NCI-H774 (cell line): ENCODE measurements around the gene KDM8.
"Not testable (repeated sequence)": the region's sequence is repeated elsewhere in the genome, so short reads cannot be mapped to it uniquely, and the experiment has no call there.

Experiments
- DNase-seq: peaks from one replicate; lab custom pipeline; 2025; lab: John Stamatoyannopoulos, UW

KDM8 gene

GRCh38 chr16:27191352-27191924 lies 11.9 kb upstream of the KDM8 start:
- no peak for DNase-seq

GRCh38 chr16:27193300-27193990 lies 9.9 kb upstream of the KDM8 start:
- no peak for DNase-seq

GRCh38 chr16:27195076-27195741 lies 8.1 kb upstream of the KDM8 start:
- DNase-seq: no peak

GRCh38 chr16:27195941-27196595 lies 7.3 kb upstream of the KDM8 start:
- no peak for DNase-seq

- no peak for DNase-seq
These were observed 6.3 kb upstream of the KDM8 start for GRCh38 chr16:27197004-27197403.

- DNase-seq: no peak
These were observed 4.7 kb upstream of the KDM8 start for GRCh38 chr16:27198451-27199234.

- no peak for DNase-seq
These were observed 4.1 kb upstream of the KDM8 start for GRCh38 chr16:27199235-27199586.

GRCh38 chr16:27199736-27200135 lies 3.6 kb upstream of the KDM8 start:
- DNase-seq: no peak

GRCh38 chr16:27200914-27201313 lies 2.4 kb upstream of the KDM8 start:
- DNase-seq: not testable (repeated sequence)

GRCh38 chr16:27202923-27203506 lies 311 bp upstream of the KDM8 start:
- peak; percentile 85 for DNase-seq

GRCh38 chr16:27204312-27204915 lies 1.1 kb downstream of the KDM8 start:
- DNase-seq: no peak

GRCh38 chr16:27205423-27206065 lies 2.2 kb downstream of the KDM8 start:
- DNase-seq: no peak

- not testable (repeated sequence) for DNase-seq
These were observed 3.8 kb downstream of the KDM8 start for GRCh38 chr16:27207121-27207520.

- DNase-seq: no peak
These were observed 4.9 kb downstream of the KDM8 start for GRCh38 chr16:27208081-27208680.

- no peak for DNase-seq
These were observed 5.5 kb downstream of the KDM8 start for GRCh38 chr16:27208796-27209195.

- DNase-seq: no peak
These were observed 6.3 kb downstream of the KDM8 start for GRCh38 chr16:27209591-27209990.

- DNase-seq: no peak
These were observed 6.8 kb downstream of the KDM8 start for GRCh38 chr16:27210174-27210573.

- DNase-seq: no peak
These were observed 7.7 kb downstream of the KDM8 start for GRCh38 chr16:27211026-27211425.

- DNase-seq: no peak
These were observed 11.0 kb downstream of the KDM8 start for GRCh38 chr16:27214084-27214961.
